Upper lobe of right lung (tissue), 1 donor: ENCODE measurements around the gene CILP. TPM values are rescaled to one million over a fixed set of nuclear protein-coding genes. Genes with fewer than 3 reads are reported as not detected.

ENCODE experiments used
- ATAC-seq: fragments of 200-7000 bp; cut with Tn5 transposase; one replicate; pipeline ENCODE4 v1.9.1; 2020; ENCODE audit warnings: mild to moderate bottlenecking, moderate library complexity
- DNase-seq: peaks from one replicate; pipeline ENCODE4 v3.0.0-alpha.2; 2020
- H3K27ac ChIP-seq: fragments of 200-600 bp; one replicate; pipeline ENCODE4 v1.8.0; 2022
- H3K27me3 ChIP-seq: fragments of 200-600 bp; one replicate; pipeline ENCODE4 v1.8.0; 2022; ENCODE audit warnings: mild to moderate bottlenecking
- H3K36me3 ChIP-seq: fragments of 200-600 bp; one replicate; pipeline ENCODE4 v1.8.0; 2022
- H3K4me1 ChIP-seq: fragments of 200-600 bp; one replicate; pipeline ENCODE4 v1.8.0; 2022
- H3K4me3 ChIP-seq: fragments of 200-600 bp; one replicate; pipeline ENCODE4 v1.8.0; 2022; ENCODE audit warnings: mild to moderate bottlenecking
- H3K9me3 ChIP-seq: fragments of 200-600 bp; one replicate; pipeline ENCODE4 v1.8.0; 2022
- CTCF ChIP-seq: fragments of 200-600 bp; IDR thresholded peaks from one replicate; pipeline ENCODE4 v1.8.0; 2022; ENCODE audit warnings: antibody characterized with exemption
- intact Hi-C: fragments of 100-400 bp; cut with DNase I; formaldehyde crosslinking; loops from one replicate; pipeline ENCODE4 v1.11.0; 2022
- total RNA-seq: library from RNA; stranded (reverse); fragmentation: NEBNext Ultra II Directional; extraction: Animal tissue kit (Norgen Biotek cat#: 25700); gene quantifications from one replicate; pipeline ENCODE4 v1.2.1, GENCODE V29; 2021
- donor health status: DM: no; HTN: yes; CAD: no; lungs with severe emphysema.

Gene CILP
- total RNA-seq, 1 donor from 2014 or later = 1.1 TPM

GRCh38 chr15:65213241-65213640 lies 2.0 kb upstream of the CILP start:
- intact Hi-C loops = no loop called here
- ATAC-seq = no peak
- Histone ChIP-seq H3K27ac (no peak overlapping the region), H3K4me1 (peaks cover 9% of the 10 kb centered on the region), H3K36me3 (no peaks in the 10 kb centered on the region), H3K4me3 (no peak overlapping the region), H3K27me3 (no peaks in the 10 kb centered on the region), H3K9me3 (no peaks in the 10 kb centered on the region)
- no peak for DNase-seq
- TF ChIP-seq CTCF = no peak

GRCh38 chr15:65212097-65212496 lies 824 bp upstream of the CILP start:
- H3K27ac ChIP-seq = no peak overlapping the region
- DNase-seq = no peak
- H3K9me3 ChIP-seq = no peaks in the 10 kb centered on the region
- no peaks in the 10 kb centered on the region for H3K27me3 ChIP-seq
- peak; percentile 41 for ATAC-seq
- no peak overlapping the region for H3K4me3 ChIP-seq
- peaks cover 9% of the 10 kb centered on the region for H3K4me1 ChIP-seq
- no peaks in the 10 kb centered on the region for H3K36me3 ChIP-seq
- intact Hi-C loops = no loop called here
- peak; percentile 40 for TF ChIP-seq CTCF

- H3K4me3 ChIP-seq = no peak overlapping the region
- no peaks in the 10 kb centered on the region for H3K27me3 ChIP-seq
- peaks cover 9% of the 10 kb centered on the region for H3K4me1 ChIP-seq
- H3K27ac ChIP-seq = no peak overlapping the region
- ATAC-seq (peak; percentile 68), DNase-seq (no peak)
- TF ChIP-seq CTCF = no peak
- H3K9me3 ChIP-seq = no peaks in the 10 kb centered on the region
- H3K36me3 ChIP-seq = no peaks in the 10 kb centered on the region
- intact Hi-C loops = no loop called here
Measured at GRCh38 chr15:65211482-65211982, 259 bp upstream of the CILP start.

- no peak for ATAC-seq
- Histone ChIP-seq H3K27ac (peak overlapping the region; percentile 6), H3K4me1 (peaks cover 9% of the 10 kb centered on the region), H3K36me3 (no peaks in the 10 kb centered on the region), H3K4me3 (no peak overlapping the region), H3K27me3 (no peaks in the 10 kb centered on the region), H3K9me3 (no peaks in the 10 kb centered on the region)
- TF ChIP-seq CTCF = no peak
- intact Hi-C loops = no loop called here
- no peak for DNase-seq
Measured at GRCh38 chr15:65209701-65210643, 1.3 kb downstream of the CILP start.

DNA sequence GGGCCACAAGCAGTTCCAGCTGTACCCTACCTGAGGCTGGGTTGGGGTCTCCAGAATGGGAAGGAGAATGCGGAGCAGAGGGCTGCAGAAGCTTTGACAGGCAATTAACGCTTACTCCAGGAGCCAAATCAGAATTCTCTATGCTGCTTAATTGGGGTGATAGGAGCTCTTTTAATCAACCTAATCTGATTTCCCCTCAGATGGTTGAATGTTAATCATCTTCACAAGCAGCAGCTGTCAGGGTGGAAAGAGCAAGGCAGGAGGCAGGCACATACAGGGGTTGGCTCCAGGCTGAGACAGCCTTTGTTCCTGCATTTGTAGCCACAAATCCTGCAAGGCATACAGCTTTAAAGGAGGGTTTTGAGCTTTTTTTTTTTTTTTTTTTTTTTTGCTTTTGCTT lies 2.6 kb downstream of the CILP start:
- no peaks in the 10 kb centered on the region for H3K36me3 ChIP-seq
- no peak for TF ChIP-seq CTCF
- H3K4me3 ChIP-seq = no peak overlapping the region
- DNase-seq (no peak), ATAC-seq (no peak)
- H3K27ac ChIP-seq = no peak overlapping the region
- H3K27me3 ChIP-seq = no peaks in the 10 kb centered on the region
- H3K9me3 ChIP-seq = no peaks in the 10 kb centered on the region
- intact Hi-C loops = no loop called here
- peaks cover 9% of the 10 kb centered on the region for H3K4me1 ChIP-seq
